ENCODE measurements around the gene C15orf62.

The C15orf62 gene

DNA sequence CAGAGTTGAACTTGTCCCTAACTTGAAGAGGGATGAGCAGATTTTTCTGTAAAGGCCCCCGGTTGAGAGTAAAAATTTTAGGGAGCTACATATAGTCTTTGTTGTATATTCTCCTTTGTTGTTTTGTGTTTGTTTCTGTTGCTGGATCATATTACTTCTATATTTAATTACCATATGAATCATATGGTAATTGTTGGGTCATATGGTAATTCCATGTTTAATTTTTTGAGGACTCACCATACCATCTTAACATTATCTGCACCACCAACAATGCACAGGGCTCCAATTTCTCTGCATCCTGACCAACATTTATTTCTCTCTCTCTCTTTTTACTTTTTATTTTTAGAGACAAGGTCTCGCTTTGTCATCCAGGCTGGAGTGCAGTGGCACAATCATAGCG lies 29.7 kb downstream of the C15orf62 start:
- DNase-seq = no peak
- no peak overlapping the region for H3K9ac ChIP-seq (ENCODE audit: low read length)
- H3K18ac ChIP-seq (ENCODE audit: low read depth in 1 of 2, low read length in 2 of 2) = no peak overlapping the region
- H3K23ac ChIP-seq (ENCODE audit: low read length in 2 of 2) = no peak overlapping the region
- H2BK5ac ChIP-seq (ENCODE audit: low read depth, low read length, poor library complexity, severe bottlenecking) = no peak overlapping the region
- H2AFZ ChIP-seq (ENCODE audit: low read depth, low read length) = no peak overlapping the region
- no peak overlapping the region for H2BK12ac ChIP-seq (ENCODE audit: low read length in 2 of 2)
- H2BK15ac ChIP-seq (ENCODE audit: low read depth, poor library complexity, severe bottlenecking) = no peak overlapping the region
- no peak overlapping the region for H2BK120ac ChIP-seq (ENCODE audit: low read depth, low read length)
- no peaks in the 10 kb centered on the region for H3K27me3 ChIP-seq (ENCODE audit: control insufficient read depth in 1 of 2, insufficient read depth in 1 of 2, low read length in 2 of 2)
- H3K4me1 ChIP-seq (ENCODE audit: control insufficient read depth, insufficient read depth, low read depth, low read length) = peaks cover 3% of the 10 kb centered on the region
- H3K4me2 ChIP-seq (ENCODE audit: low read length, poor library complexity, severe bottlenecking) = no peak overlapping the region
- no peak overlapping the region for H4K8ac ChIP-seq (ENCODE audit: low read length)
- no peak overlapping the region for H3K27ac ChIP-seq (ENCODE audit: low read length, poor library complexity, severe bottlenecking)
- no peaks in the 10 kb centered on the region for H3K9me3 ChIP-seq (ENCODE audit: control insufficient read depth, low read length)
- no peak overlapping the region for H3K14ac ChIP-seq (ENCODE audit: low read length in 2 of 2)
- no peak overlapping the region for H3K4me3 ChIP-seq (ENCODE audit: insufficient read depth in 1 of 2, low read depth in 1 of 2, low read length in 2 of 2)
- 100% methylated on average over 1 of the region's 3 CpGs for WGBS
- no peak overlapping the region for H2AK5ac ChIP-seq (ENCODE audit: low read length, severe bottlenecking)
- H3K79me1 ChIP-seq (replicated peaks; ENCODE audit: low read length, poor library complexity, severe bottlenecking) = peaks cover 38% of the 10 kb centered on the region
- peaks cover 0 to 14% of the 10 kb centered on the region in 2 experiments for H3K36me3 ChIP-seq (ENCODE audit: control insufficient read depth in 1 of 2, insufficient read depth in 2 of 2, low read depth in 1 of 2, low read length in 2 of 2)
- H4K91ac ChIP-seq (ENCODE audit: low read length) = no peak overlapping the region
- H3K4ac ChIP-seq (ENCODE audit: low read depth in 1 of 2, low read length in 2 of 2) = no peak overlapping the region

GRCh38 chr15:40803076-40803475 lies 33.3 kb downstream of the C15orf62 start:
- Histone ChIP-seq H2BK12ac (ENCODE audit: low read length in 2 of 2) (no peak overlapping the region), H2BK15ac (ENCODE audit: low read depth, poor library complexity, severe bottlenecking) (no peak overlapping the region), H2BK5ac (ENCODE audit: low read depth, low read length, poor library complexity, severe bottlenecking) (no peak overlapping the region), H3K9me3 (ENCODE audit: control insufficient read depth, low read length) (no peaks in the 10 kb centered on the region), H3K79me1 (replicated peaks; ENCODE audit: low read length, poor library complexity, severe bottlenecking) (peaks cover 31% of the 10 kb centered on the region), H3K18ac (ENCODE audit: low read depth in 1 of 2, low read length in 2 of 2) (no peak overlapping the region), H3K9ac (ENCODE audit: low read length) (no peak overlapping the region), H2AK5ac (ENCODE audit: low read length, severe bottlenecking) (no peak overlapping the region), H3K27ac (ENCODE audit: low read length, poor library complexity, severe bottlenecking) (no peak overlapping the region), H3K23ac (ENCODE audit: low read length in 2 of 2) (no peak overlapping the region), H3K4me1 (ENCODE audit: control insufficient read depth, insufficient read depth, low read depth, low read length) (peaks cover 6% of the 10 kb centered on the region), H3K4me2 (ENCODE audit: low read length, poor library complexity, severe bottlenecking) (no peak overlapping the region), H3K4me3 (ENCODE audit: insufficient read depth in 1 of 2, low read depth in 1 of 2, low read length in 2 of 2) (no peak overlapping the region), H2BK120ac (ENCODE audit: low read depth, low read length) (no peak overlapping the region), H3K4ac (ENCODE audit: low read depth in 1 of 2, low read length in 2 of 2) (no peak overlapping the region), H2AFZ (ENCODE audit: low read depth, low read length) (no peak overlapping the region), H3K27me3 (ENCODE audit: control insufficient read depth in 1 of 2, insufficient read depth in 1 of 2, low read length in 2 of 2) (no peaks in the 10 kb centered on the region), H4K91ac (ENCODE audit: low read length) (no peak overlapping the region), H3K14ac (ENCODE audit: low read length in 2 of 2) (no peak overlapping the region), H4K8ac (ENCODE audit: low read length) (no peak overlapping the region), H3K36me3 (ENCODE audit: control insufficient read depth in 1 of 2, insufficient read depth in 2 of 2, low read depth in 1 of 2, low read length in 2 of 2) (peaks cover 0 to 14% of the 10 kb centered on the region in 2 experiments)
- no peak for DNase-seq
- 96% methylated on average over 1 of the region's 2 CpGs for WGBS

GRCh38 chr15:40803688-40804087 lies 33.9 kb downstream of the C15orf62 start:
- Histone ChIP-seq H3K27ac (ENCODE audit: low read length, poor library complexity, severe bottlenecking) (no peak overlapping the region), H3K27me3 (ENCODE audit: control insufficient read depth in 1 of 2, insufficient read depth in 1 of 2, low read length in 2 of 2) (no peaks in the 10 kb centered on the region), H2BK5ac (ENCODE audit: low read depth, low read length, poor library complexity, severe bottlenecking) (no peak overlapping the region), H3K4me1 (ENCODE audit: control insufficient read depth, insufficient read depth, low read depth, low read length) (peaks cover 8% of the 10 kb centered on the region), H4K91ac (ENCODE audit: low read length) (no peak overlapping the region), H2BK12ac (ENCODE audit: low read length in 2 of 2) (no peak overlapping the region), H3K9me3 (ENCODE audit: control insufficient read depth, low read length) (no peaks in the 10 kb centered on the region), H2BK15ac (ENCODE audit: low read depth, poor library complexity, severe bottlenecking) (no peak overlapping the region), H2BK120ac (ENCODE audit: low read depth, low read length) (no peak overlapping the region), H3K14ac (ENCODE audit: low read length in 2 of 2) (no peak overlapping the region), H3K79me1 (replicated peaks; ENCODE audit: low read length, poor library complexity, severe bottlenecking) (peaks cover 32% of the 10 kb centered on the region), H2AK5ac (ENCODE audit: low read length, severe bottlenecking) (no peak overlapping the region), H3K18ac (ENCODE audit: low read depth in 1 of 2, low read length in 2 of 2) (no peak overlapping the region), H3K23ac (ENCODE audit: low read length in 2 of 2) (no peak overlapping the region), H3K9ac (ENCODE audit: low read length) (no peak overlapping the region), H4K8ac (ENCODE audit: low read length) (no peak overlapping the region), H3K4me3 (ENCODE audit: insufficient read depth in 1 of 2, low read depth in 1 of 2, low read length in 2 of 2) (no peak overlapping the region), H3K36me3 (ENCODE audit: control insufficient read depth in 1 of 2, insufficient read depth in 2 of 2, low read depth in 1 of 2, low read length in 2 of 2) (peaks cover 0 to 14% of the 10 kb centered on the region in 2 experiments), H3K4me2 (ENCODE audit: low read length, poor library complexity, severe bottlenecking) (no peak overlapping the region), H2AFZ (ENCODE audit: low read depth, low read length) (no peak overlapping the region), H3K4ac (ENCODE audit: low read depth in 1 of 2, low read length in 2 of 2) (no peak overlapping the region)
- WGBS = 97% methylated on average over 1 of the region's 1 CpG
- no peak for DNase-seq

DNA sequence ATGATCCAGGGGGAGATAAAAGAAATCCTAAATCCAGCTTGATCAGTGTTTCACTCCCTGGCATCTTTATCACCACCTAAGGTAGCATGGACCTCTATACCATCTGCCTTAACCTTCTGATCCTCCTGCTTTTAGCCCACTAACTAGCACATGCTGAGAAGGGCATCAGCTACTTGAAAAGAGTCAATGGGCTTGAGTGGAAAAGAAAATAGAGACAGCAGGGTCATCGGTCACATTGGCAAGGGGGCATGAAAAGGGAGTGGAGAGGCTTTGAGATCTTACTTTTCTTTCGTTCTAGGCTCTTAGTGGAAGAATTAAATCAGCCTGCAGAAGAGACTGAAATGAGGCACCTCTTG lies 36.9 kb downstream of the C15orf62 start:
- Histone ChIP-seq H3K4me3 (ENCODE audit: insufficient read depth in 1 of 2, low read depth in 1 of 2, low read length in 2 of 2) (peak overlapping the region; percentile 75 to 95), H3K23ac (ENCODE audit: low read length in 2 of 2) (no peak overlapping the region), H3K14ac (ENCODE audit: low read length in 2 of 2) (peak overlapping the region in 1 of 2 experiments; percentile 51), H2BK120ac (ENCODE audit: low read depth, low read length) (no peak overlapping the region), H3K9ac (ENCODE audit: low read length) (peak overlapping the region; percentile 94), H3K27ac (ENCODE audit: low read length, poor library complexity, severe bottlenecking) (peak overlapping the region; percentile 1), H2BK5ac (ENCODE audit: low read depth, low read length, poor library complexity, severe bottlenecking) (no peak overlapping the region), H4K8ac (ENCODE audit: low read length) (peak overlapping the region; percentile 70), H3K36me3 (ENCODE audit: control insufficient read depth in 1 of 2, insufficient read depth in 2 of 2, low read depth in 1 of 2, low read length in 2 of 2) (peaks cover 12 to 30% of the 10 kb centered on the region in 2 experiments), H2BK15ac (ENCODE audit: low read depth, poor library complexity, severe bottlenecking) (no peak overlapping the region), H3K4me2 (ENCODE audit: low read length, poor library complexity, severe bottlenecking) (peak overlapping the region; percentile 48), H2AK5ac (ENCODE audit: low read length, severe bottlenecking) (no peak overlapping the region), H3K9me3 (ENCODE audit: control insufficient read depth, low read length) (no peaks in the 10 kb centered on the region), H2AFZ (ENCODE audit: low read depth, low read length) (peak overlapping the region; percentile 98), H3K4me1 (ENCODE audit: control insufficient read depth, insufficient read depth, low read depth, low read length) (peaks cover 11% of the 10 kb centered on the region), H3K27me3 (ENCODE audit: control insufficient read depth in 1 of 2, insufficient read depth in 1 of 2, low read length in 2 of 2) (no peaks in the 10 kb centered on the region), H3K18ac (ENCODE audit: low read depth in 1 of 2, low read length in 2 of 2) (peak overlapping the region in 1 of 2 experiments; percentile 76), H2BK12ac (ENCODE audit: low read length in 2 of 2) (no peak overlapping the region), H3K79me1 (replicated peaks; ENCODE audit: low read length, poor library complexity, severe bottlenecking) (peaks cover 38% of the 10 kb centered on the region), H3K4ac (ENCODE audit: low read depth in 1 of 2, low read length in 2 of 2) (peak overlapping the region in 1 of 2 experiments; percentile 74), H4K91ac (ENCODE audit: low read length) (no peak overlapping the region)
- no peak for DNase-seq
- 0% methylated on average over 2 of the region's 2 CpGs for WGBS
